Fibroblast of villous mesenchyme (primary cell): Measurements from ENCODE around the gene KYAT1. TPM values are rescaled to one million over a fixed set of nuclear protein-coding genes. Genes with fewer than 3 reads are reported as not detected.

ENCODE experiments used
- DNase-seq: peaks from one replicate; pipeline ENCODE4 v3.0.0-alpha.2; 2010; ENCODE audit warnings: low read depth
- H3K4me3 ChIP-seq: 2 replicates; pipeline ENCODE4 v1.5.1; 2011; ENCODE audit warnings: low read depth, mild to moderate bottlenecking, low read length
- CTCF ChIP-seq: IDR thresholded peaks from 2 replicates; pipeline ENCODE4 v1.5.1; 2012; ENCODE audit warnings: low read depth, mild to moderate bottlenecking, low read length; ENCODE audit not compliant: insufficient read depth
- total RNA-seq: library from RNA; depleted of rRNA; stranded (reverse); fragments of >200 nt; gene quantifications from 2 replicates; pipeline ENCODE4 v1.2.3, GENCODE V29; 2012

KYAT1 gene
- total RNA-seq, 1 donor: 11.2 TPM

- H3K4me3 ChIP-seq: peak within 1 kb of the TSS; percentile 72
- TF ChIP-seq CTCF: no peak
- DNase-seq: peak; percentile 81
Observed at GRCh38 chr9:128920381-128921058, 38.8 kb upstream of the KYAT1 start, which contains the start of gene PHYHD1. Gene PHYHD1, plus strand, starts transcription at chr9:128920982. Its CDS starts 1,342 bp downstream, at chr9:128922324.

- no peak for TF ChIP-seq CTCF
- DNase-seq: no peak
Observed at GRCh38 chr9:128919402-128920089, 37.8 kb upstream of the KYAT1 start.

GRCh38 chr9:128918921-128919320 lies 37.2 kb upstream of the KYAT1 start:
- no peak overlapping the region for H3K4me3 ChIP-seq
- TF ChIP-seq CTCF: no peak
- DNase-seq: no peak

More at GRCh38 chr9:128919402-128920089, 37.8 kb upstream of the KYAT1 start:
- no peak overlapping the region for H3K4me3 ChIP-seq

- DNase-seq: peak; percentile 90
- no peak for TF ChIP-seq CTCF
- no peak overlapping the region for H3K4me3 ChIP-seq
Observed at GRCh38 chr9:128917151-128917849, 35.5 kb upstream of the KYAT1 start.

- no peak for DNase-seq
- H3K4me3 ChIP-seq: no peak overlapping the region
- TF ChIP-seq CTCF: no peak
Observed at GRCh38 chr9:128916745-128917144, 35.0 kb upstream of the KYAT1 start.

GRCh38 chr9:128916204-128916603 lies 34.5 kb upstream of the KYAT1 start:
- no peak for TF ChIP-seq CTCF
- no peak overlapping the region for H3K4me3 ChIP-seq
- peak; percentile 44 for DNase-seq
